GM18505 (cell line): Measurements from ENCODE around the gene CTPS1.

Source experiments
- ATAC-seq: cut with Tn5 transposase; IDR thresholded peaks from one replicate; pipeline ENCODE4 v1.9.1; 2021; ENCODE audit not compliant: unreplicated experiment
- POLR2A ChIP-seq: IDR thresholded peaks from 4 replicates; pipeline ENCODE4 v1.6.1; 2011; ENCODE audit warnings: borderline replicate concordance; ENCODE audit not compliant: insufficient read depth, insufficient read length; ENCODE audit errors: extremely low read depth

The CTPS1 gene

GRCh38 chr1:41028034-41028642 is 48.6 kb downstream of the CTPS1 start:
- no peak for TF ChIP-seq POLR2A
- ATAC-seq, result no peak

- no peak for TF ChIP-seq POLR2A
- ATAC-seq, result no peak
Observed at GRCh38 chr1:41030872-41031616, 51.5 kb downstream of the CTPS1 start.

GRCh38 chr1:41032147-41032546 is 52.7 kb downstream of the CTPS1 start:
- TF ChIP-seq POLR2A, result no peak
- ATAC-seq, result no peak

GRCh38 chr1:41033272-41033671 is 53.8 kb downstream of the CTPS1 start:
- no peak for ATAC-seq
- TF ChIP-seq POLR2A, result no peak

GRCh38 chr1:41037116-41037903 is 57.8 kb downstream of the CTPS1 start:
- no peak for ATAC-seq
- no peak for TF ChIP-seq POLR2A

GRCh38 chr1:41038110-41038509 is 58.6 kb downstream of the CTPS1 start:
- ATAC-seq, result no peak
- TF ChIP-seq POLR2A, result no peak

GRCh38 chr1:41041614-41042270 is 62.2 kb downstream of the CTPS1 start:
- no peak for ATAC-seq
- no peak for TF ChIP-seq POLR2A

GRCh38 chr1:41044187-41044586 is 64.7 kb downstream of the CTPS1 start:
- ATAC-seq, result no peak

GRCh38 chr1:41045740-41046139 is 66.2 kb downstream of the CTPS1 start:
- no peak for ATAC-seq
- no peak for TF ChIP-seq POLR2A

More at GRCh38 chr1:41044187-41044586, 64.7 kb downstream of the CTPS1 start:
- no peak for TF ChIP-seq POLR2A

GRCh38 chr1:41046347-41046775 is 66.9 kb downstream of the CTPS1 start:
- no peak for ATAC-seq
- no peak for TF ChIP-seq POLR2A

GRCh38 chr1:41048540-41048939 is 69.0 kb downstream of the CTPS1 start:
- ATAC-seq, result no peak
- TF ChIP-seq POLR2A, result no peak

GRCh38 chr1:41051022-41051421 is 71.5 kb downstream of the CTPS1 start:
- no peak for TF ChIP-seq POLR2A

GRCh38 chr1:41053316-41053715 is 73.8 kb downstream of the CTPS1 start:
- TF ChIP-seq POLR2A, result no peak
- ATAC-seq, result no peak

More at GRCh38 chr1:41051022-41051421, 71.5 kb downstream of the CTPS1 start:
- ATAC-seq, result no peak

GRCh38 chr1:41056907-41057306 is 77.4 kb downstream of the CTPS1 start:
- ATAC-seq, result no peak
- TF ChIP-seq POLR2A, result no peak
